Epidermal melanocyte (primary cell): ENCODE measurements around the gene CLEC16A.
"Not testable (repeated sequence)": the region's sequence is repeated elsewhere in the genome, so short reads cannot be mapped to it uniquely, and the experiment has no call there.

ENCODE experiments used
- DNase-seq: peaks from one replicate; pipeline ENCODE4 v3.0.0; 2011; ENCODE audit warnings: low spot score; ENCODE audit not compliant: insufficient read length

The CLEC16A gene

GRCh38 chr16:10923146-10923649, 21.2 kb upstream of the CLEC16A start:
- DNase-seq: no peak

- no peak for DNase-seq
Measured at GRCh38 chr16:10923650-10924214, 20.6 kb upstream of the CLEC16A start.

GRCh38 chr16:10925285-10925684, 19.1 kb upstream of the CLEC16A start:
- not testable (repeated sequence) for DNase-seq

GRCh38 chr16:10926094-10926493, 18.3 kb upstream of the CLEC16A start:
- DNase-seq: no peak

- no peak for DNase-seq
Measured at GRCh38 chr16:10926867-10927266, 17.5 kb upstream of the CLEC16A start.

GRCh38 chr16:10927497-10928112, 16.8 kb upstream of the CLEC16A start:
- DNase-seq: no peak

- not testable (repeated sequence) for DNase-seq
Measured at GRCh38 chr16:10929097-10929496, 15.3 kb upstream of the CLEC16A start.

GRCh38 chr16:10929853-10930754, 14.3 kb upstream of the CLEC16A start:
- no peak for DNase-seq

- no peak for DNase-seq
Measured at GRCh38 chr16:10930755-10931093, 13.6 kb upstream of the CLEC16A start.

- DNase-seq: no peak
Measured at GRCh38 chr16:10931134-10931533, 13.2 kb upstream of the CLEC16A start.

- DNase-seq: no peak
Measured at GRCh38 chr16:10931977-10932632, 12.3 kb upstream of the CLEC16A start.

GRCh38 chr16:10932959-10933710, 11.2 kb upstream of the CLEC16A start:
- no peak for DNase-seq

- DNase-seq: no peak
Measured at GRCh38 chr16:10933865-10934264, 10.5 kb upstream of the CLEC16A start.

- no peak for DNase-seq
Measured at GRCh38 chr16:10934325-10935107, 9.8 kb upstream of the CLEC16A start.

- no peak for DNase-seq
Measured at GRCh38 chr16:10935226-10935915, 9.0 kb upstream of the CLEC16A start.

- DNase-seq: no peak
Measured at GRCh38 chr16:10936272-10936984, 7.9 kb upstream of the CLEC16A start.

GRCh38 chr16:10937068-10937859, 7.1 kb upstream of the CLEC16A start:
- DNase-seq: no peak

GRCh38 chr16:10938321-10938720, 6.0 kb upstream of the CLEC16A start:
- DNase-seq: no peak
